Activated naive CD8-positive, alpha-beta T cell (primary cell): ENCODE results near the gene NDC80.

Source experiments
- H3K27ac Mint-ChIP-seq: one replicate; pipeline ENCODE4 v1.8.0; 2021; ENCODE audit warnings: mixed read lengths
- H3K27me3 Mint-ChIP-seq: one replicate; pipeline ENCODE4 v1.8.0; 2021; ENCODE audit warnings: mixed read lengths
- H3K36me3 Mint-ChIP-seq: one replicate; pipeline ENCODE4 v1.8.0; 2021; ENCODE audit warnings: mixed read lengths
- H3K4me1 Mint-ChIP-seq: one replicate; pipeline ENCODE4 v1.8.0; 2021; ENCODE audit warnings: low read depth, mixed read lengths
- H3K4me3 Mint-ChIP-seq: one replicate; pipeline ENCODE4 v1.8.0; 2021; ENCODE audit warnings: mild to moderate bottlenecking, mixed read lengths
- H3K9me3 Mint-ChIP-seq: one replicate; pipeline ENCODE4 v1.8.0; 2021; ENCODE audit warnings: low read depth, mixed read lengths

NDC80 gene

GRCh38 chr18:2572892-2573291 lies 1.5 kb downstream of the NDC80 start:
- Mint-ChIP-seq H3K4me3 (peak overlapping the region; percentile 100), H3K9me3 (no peaks in the 10 kb centered on the region), H3K27me3 (no peaks in the 10 kb centered on the region), H3K36me3 (peaks cover 6% of the 10 kb centered on the region), H3K4me1 (peaks cover 51% of the 10 kb centered on the region), H3K27ac (no peak overlapping the region)

- H3K36me3 Mint-ChIP-seq: peaks cover 7% of the 10 kb centered on the region
- no peak overlapping the region for H3K4me3 Mint-ChIP-seq
- peaks cover 52% of the 10 kb centered on the region for H3K4me1 Mint-ChIP-seq
- H3K9me3 Mint-ChIP-seq: no peaks in the 10 kb centered on the region
- no peak overlapping the region for H3K27ac Mint-ChIP-seq
- no peaks in the 10 kb centered on the region for H3K27me3 Mint-ChIP-seq
Observed at GRCh38 chr18:2573408-2573807, 2.1 kb downstream of the NDC80 start.

GRCh38 chr18:2587788-2588187 lies 16.4 kb downstream of the NDC80 start:
- Mint-ChIP-seq H3K36me3 (peaks cover 6% of the 10 kb centered on the region), H3K27me3 (no peaks in the 10 kb centered on the region), H3K4me3 (peak overlapping the region; percentile 63), H3K9me3 (no peaks in the 10 kb centered on the region), H3K4me1 (peaks cover 49% of the 10 kb centered on the region), H3K27ac (peak overlapping the region; percentile 94)

- no peaks in the 10 kb centered on the region for H3K9me3 Mint-ChIP-seq
- H3K27ac Mint-ChIP-seq: peak overlapping the region; percentile 94
- peaks cover 7% of the 10 kb centered on the region for H3K36me3 Mint-ChIP-seq
- peaks cover 56% of the 10 kb centered on the region for H3K4me1 Mint-ChIP-seq
- no peaks in the 10 kb centered on the region for H3K27me3 Mint-ChIP-seq
- H3K4me3 Mint-ChIP-seq: peak overlapping the region; percentile 82
Observed at GRCh38 chr18:2588666-2589344, 17.4 kb downstream of the NDC80 start.

GRCh38 chr18:2589345-2590068 lies 18.1 kb downstream of the NDC80 start:
- Mint-ChIP-seq H3K27ac (peak overlapping the region; percentile 94), H3K27me3 (no peaks in the 10 kb centered on the region), H3K4me3 (peak overlapping the region; percentile 82), H3K4me1 (peaks cover 63% of the 10 kb centered on the region), H3K36me3 (peaks cover 7% of the 10 kb centered on the region), H3K9me3 (no peaks in the 10 kb centered on the region)

GRCh38 chr18:2590303-2590702 lies 18.9 kb downstream of the NDC80 start:
- Mint-ChIP-seq H3K36me3 (peaks cover 7% of the 10 kb centered on the region), H3K4me3 (peak overlapping the region; percentile 66), H3K27me3 (no peaks in the 10 kb centered on the region), H3K27ac (peak overlapping the region; percentile 89), H3K4me1 (peaks cover 69% of the 10 kb centered on the region), H3K9me3 (no peaks in the 10 kb centered on the region)

- peaks cover 5% of the 10 kb centered on the region for H3K36me3 Mint-ChIP-seq
- H3K27me3 Mint-ChIP-seq: no peaks in the 10 kb centered on the region
- peaks cover 3% of the 10 kb centered on the region for H3K9me3 Mint-ChIP-seq
- H3K4me3 Mint-ChIP-seq: no peak overlapping the region
- H3K4me1 Mint-ChIP-seq: peaks cover 63% of the 10 kb centered on the region
- peak overlapping the region; percentile 62 for H3K27ac Mint-ChIP-seq
Observed at GRCh38 chr18:2597639-2598038, 26.3 kb downstream of the NDC80 start.

- H3K36me3 Mint-ChIP-seq: peaks cover 2% of the 10 kb centered on the region
- H3K4me1 Mint-ChIP-seq: peaks cover 66% of the 10 kb centered on the region
Observed at GRCh38 chr18:2602844-2603243, 31.5 kb downstream of the NDC80 start.

GRCh38 chr18:2606335-2606734 lies 35.0 kb downstream of the NDC80 start:
- peaks cover 60% of the 10 kb centered on the region for H3K4me1 Mint-ChIP-seq
- no peaks in the 10 kb centered on the region for H3K27me3 Mint-ChIP-seq
- peaks cover 2% of the 10 kb centered on the region for H3K36me3 Mint-ChIP-seq
- peak overlapping the region; percentile 94 for H3K27ac Mint-ChIP-seq
- H3K4me3 Mint-ChIP-seq: peak overlapping the region; percentile 74
- H3K9me3 Mint-ChIP-seq: no peaks in the 10 kb centered on the region

More at GRCh38 chr18:2602844-2603243, 31.5 kb downstream of the NDC80 start:
- H3K27me3 Mint-ChIP-seq: no peaks in the 10 kb centered on the region
- peak overlapping the region; percentile 88 for H3K27ac Mint-ChIP-seq
- no peaks in the 10 kb centered on the region for H3K9me3 Mint-ChIP-seq
- H3K4me3 Mint-ChIP-seq: no peak overlapping the region

- H3K27ac Mint-ChIP-seq: peak overlapping the region; percentile 35
- peaks cover under 1% of the 10 kb centered on the region for H3K36me3 Mint-ChIP-seq
- peaks cover 44% of the 10 kb centered on the region for H3K4me1 Mint-ChIP-seq
- no peaks in the 10 kb centered on the region for H3K9me3 Mint-ChIP-seq
- H3K27me3 Mint-ChIP-seq: no peaks in the 10 kb centered on the region
- H3K4me3 Mint-ChIP-seq: no peak overlapping the region
Observed at GRCh38 chr18:2609604-2610003, 38.2 kb downstream of the NDC80 start.

GRCh38 chr18:2610549-2610948 lies 39.2 kb downstream of the NDC80 start:
- H3K27me3 Mint-ChIP-seq: no peaks in the 10 kb centered on the region
- H3K36me3 Mint-ChIP-seq: peaks cover 9% of the 10 kb centered on the region
- no peak overlapping the region for H3K27ac Mint-ChIP-seq
- H3K9me3 Mint-ChIP-seq: peaks cover 3% of the 10 kb centered on the region
- no peak overlapping the region for H3K4me3 Mint-ChIP-seq
- H3K4me1 Mint-ChIP-seq: peaks cover 34% of the 10 kb centered on the region

- Mint-ChIP-seq H3K27me3 (no peaks in the 10 kb centered on the region), H3K4me1 (peaks cover 23% of the 10 kb centered on the region), H3K9me3 (peaks cover 3% of the 10 kb centered on the region), H3K4me3 (no peak overlapping the region), H3K36me3 (peaks cover 11% of the 10 kb centered on the region), H3K27ac (no peak overlapping the region)
Observed at GRCh38 chr18:2612996-2613395, 41.6 kb downstream of the NDC80 start.

- no peak overlapping the region for H3K27ac Mint-ChIP-seq
- peaks cover 3% of the 10 kb centered on the region for H3K9me3 Mint-ChIP-seq
- H3K4me3 Mint-ChIP-seq: no peak overlapping the region
- peaks cover 11% of the 10 kb centered on the region for H3K36me3 Mint-ChIP-seq
- peaks cover 7% of the 10 kb centered on the region for H3K4me1 Mint-ChIP-seq
- H3K27me3 Mint-ChIP-seq: no peaks in the 10 kb centered on the region
Observed at GRCh38 chr18:2617401-2617998, 46.1 kb downstream of the NDC80 start.

GRCh38 chr18:2618009-2618408 lies 46.7 kb downstream of the NDC80 start:
- peaks cover 11% of the 10 kb centered on the region for H3K36me3 Mint-ChIP-seq
- H3K4me3 Mint-ChIP-seq: no peak overlapping the region
- H3K27ac Mint-ChIP-seq: no peak overlapping the region
- peaks cover 5% of the 10 kb centered on the region for H3K4me1 Mint-ChIP-seq
- H3K27me3 Mint-ChIP-seq: no peaks in the 10 kb centered on the region
- peaks cover 3% of the 10 kb centered on the region for H3K9me3 Mint-ChIP-seq

GRCh38 chr18:2625217-2625616 lies 53.9 kb downstream of the NDC80 start:
- H3K4me1 Mint-ChIP-seq: peaks cover 26% of the 10 kb centered on the region
- H3K36me3 Mint-ChIP-seq: peaks cover 3% of the 10 kb centered on the region
- H3K27me3 Mint-ChIP-seq: no peaks in the 10 kb centered on the region
- no peak overlapping the region for H3K4me3 Mint-ChIP-seq
- H3K27ac Mint-ChIP-seq: no peak overlapping the region
- H3K9me3 Mint-ChIP-seq: no peaks in the 10 kb centered on the region
